ENCODE data around the gene SPDYE3.
"Not testable (repeated sequence)": the region's sequence is repeated elsewhere in the genome, so short reads cannot be mapped to it uniquely, and the experiment has no call there.

GRCh38 chr7:100272538-100272902 lies 35.0 kb upstream of the SPDYE3 start:
- TF ChIP-seq POLR2A (IDR thresholded peaks at IDR 0.05; ENCODE audit: low read depth); POLR2AphosphoS5 (IDR thresholded peaks at IDR 0.05): not testable (repeated sequence)
- TF ChIP-seq, protein P1, sequence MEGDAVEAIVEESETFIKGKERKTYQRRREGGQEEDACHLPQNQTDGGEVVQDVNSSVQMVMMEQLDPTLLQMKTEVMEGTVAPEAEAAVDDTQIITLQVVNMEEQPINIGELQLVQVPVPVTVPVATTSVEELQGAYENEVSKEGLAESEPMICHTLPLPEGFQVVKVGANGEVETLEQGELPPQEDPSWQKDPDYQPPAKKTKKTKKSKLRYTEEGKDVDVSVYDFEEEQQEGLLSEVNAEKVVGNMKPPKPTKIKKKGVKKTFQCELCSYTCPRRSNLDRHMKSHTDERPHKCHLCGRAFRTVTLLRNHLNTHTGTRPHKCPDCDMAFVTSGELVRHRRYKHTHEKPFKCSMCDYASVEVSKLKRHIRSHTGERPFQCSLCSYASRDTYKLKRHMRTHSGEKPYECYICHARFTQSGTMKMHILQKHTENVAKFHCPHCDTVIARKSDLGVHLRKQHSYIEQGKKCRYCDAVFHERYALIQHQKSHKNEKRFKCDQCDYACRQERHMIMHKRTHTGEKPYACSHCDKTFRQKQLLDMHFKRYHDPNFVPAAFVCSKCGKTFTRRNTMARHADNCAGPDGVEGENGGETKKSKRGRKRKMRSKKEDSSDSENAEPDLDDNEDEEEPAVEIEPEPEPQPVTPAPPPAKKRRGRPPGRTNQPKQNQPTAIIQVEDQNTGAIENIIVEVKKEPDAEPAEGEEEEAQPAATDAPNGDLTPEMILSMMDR (IDR thresholded peaks at IDR 0.05) = not testable (repeated sequence)

Data from esophagus muscularis mucosa (tissue), 3 donors.